AG04450 (cell line): Measurements from ENCODE around the gene STX2. TPM values are rescaled to one million over a fixed set of nuclear protein-coding genes. Genes with fewer than 3 reads are reported as not detected.

Experiments
- CTCF ChIA-PET: fragments of 300-600, 350-600 bp; formaldehyde crosslinking; extraction: SDS; loops from one replicate; lab custom pipeline; 2022; ENCODE audit warnings: antibody characterized with exemption, inconsistent platforms; lab: Charles Lee
- POLR2A ChIA-PET: fragments of 350-600 bp; formaldehyde crosslinking; extraction: SDS; loops from one replicate; lab custom pipeline; 2021; ENCODE audit warnings: antibody characterized with exemption, inconsistent platforms; lab: Yijun Ruan, JAX
- DNase-seq: peaks from one replicate; pipeline ENCODE4 v3.0.0-alpha.2; 2011; ENCODE audit warnings: low read depth, low spot score
- H3K27ac ChIP-seq: one replicate; pipeline ENCODE4 v1.5.1; 2012; ENCODE audit warnings: low read depth, low read length, control low read depth
- H3K27me3 ChIP-seq: one replicate; pipeline ENCODE4 v1.6.0; 2012; ENCODE audit warnings: low read length; ENCODE audit not compliant: control insufficient read depth, insufficient read depth
- H3K4me3 ChIP-seq: 2 replicates; pipeline ENCODE4 v1.5.1; 2011; ENCODE audit warnings: mild to moderate bottlenecking, low read depth, low read length, control low read depth
- H3K9me3 ChIP-seq: 2 replicates; pipeline ENCODE4 v1.5.1; 2012; ENCODE audit warnings: low read length; ENCODE audit not compliant: control insufficient read depth, insufficient read depth
- CTCF ChIP-seq: IDR thresholded peaks from 2 replicates; pipeline ENCODE4 v1.5.1; 2011; ENCODE audit warnings: low read depth, low read length, control low read depth, inconsistent platforms
- polyA plus RNA-seq: library from polyadenylated mRNA; depleted of rRNA; stranded (reverse); fragments of >200 nt; gene quantifications from 2 replicates; pipeline ENCODE4 v1.2.3, GENCODE V29; 2011

STX2 gene
- polyA plus RNA-seq, 1 experiment, result 42.8 TPM

- TF ChIP-seq CTCF, result no peak
- POLR2A ChIA-PET, result no interaction called here
Observed at GRCh38 chr12:130748786-130749185, 90.3 kb downstream of the STX2 start.

GRCh38 chr12:130747867-130748740 lies 90.9 kb downstream of the STX2 start:
- H3K4me3 ChIP-seq, result no peak overlapping the region
- POLR2A ChIA-PET, result no interaction called here
- TF ChIP-seq CTCF, result peak; percentile 86
- CTCF ChIA-PET, result interaction anchor here (0.6 to 1.9 kb wide), 12 partner anchors 9 to 962 kb away, joined by 3 to 6 read pairs (median 4); no protein-coding TSS in a partner anchor
- peaks cover 9% of the 10 kb centered on the region; the same call in 1 of the 2 replicates for H3K9me3 ChIP-seq
- H3K27me3 ChIP-seq, result no peaks in the 10 kb centered on the region
- DNase-seq, result no peak
- H3K27ac ChIP-seq, result no peak overlapping the region

More at GRCh38 chr12:130748786-130749185, 90.3 kb downstream of the STX2 start:
- Histone ChIP-seq H3K9me3 (peaks cover 10% of the 10 kb centered on the region; the same call in 1 of the 2 replicates), H3K27me3 (no peaks in the 10 kb centered on the region), H3K27ac (no peak overlapping the region), H3K4me3 (no peak overlapping the region)
- CTCF ChIA-PET, result interaction anchor here (0.6 to 1.9 kb wide), 10 partner anchors 16 to 961 kb away, joined by 3 to 5 read pairs (median 4); no protein-coding TSS in a partner anchor
- no peak for DNase-seq

- H3K27ac ChIP-seq, result no peak overlapping the region
- no peak overlapping the region for H3K4me3 ChIP-seq
- no peak for TF ChIP-seq CTCF
- CTCF ChIA-PET, result interaction anchor here (1.4 kb wide), 1 partner anchor 16 kb away, joined by 6 read pairs; no protein-coding TSS in a partner anchor
- no peak for DNase-seq
- peaks cover 3% of the 10 kb centered on the region; the same call in 1 of the 2 replicates for H3K9me3 ChIP-seq
- no peaks in the 10 kb centered on the region for H3K27me3 ChIP-seq
- POLR2A ChIA-PET, result no interaction called here
Observed at GRCh38 chr12:130746546-130746945, 92.5 kb downstream of the STX2 start.

- H3K9me3 ChIP-seq, result peaks cover 4% of the 10 kb centered on the region; the same call in 1 of the 2 replicates
- DNase-seq, result no peak
- no peak overlapping the region for H3K4me3 ChIP-seq
- no peaks in the 10 kb centered on the region for H3K27me3 ChIP-seq
- no peak for TF ChIP-seq CTCF
- ChIA-PET CTCF (no interaction called here), POLR2A (no interaction called here)
- H3K27ac ChIP-seq, result no peak overlapping the region
Observed at GRCh38 chr12:130745921-130746320, 93.1 kb downstream of the STX2 start.

GRCh38 chr12:130744274-130744673 lies 94.8 kb downstream of the STX2 start:
- TF ChIP-seq CTCF, result no peak

More at GRCh38 chr12:130744274-130744673, 94.8 kb downstream of the STX2 start:
- no peaks in the 10 kb centered on the region for H3K27me3 ChIP-seq
- H3K27ac ChIP-seq, result no peak overlapping the region
- DNase-seq, result no peak
- H3K9me3 ChIP-seq, result peaks cover 19% of the 10 kb centered on the region
- POLR2A ChIA-PET, result no interaction called here
- H3K4me3 ChIP-seq, result no peak overlapping the region
- CTCF ChIA-PET, result no interaction called here
